CD4-positive, alpha-beta T cell treated with Interleukin-10 for 1 hour (primary cell): ENCODE measurements around the gene UTP15.

ENCODE experiments used
- DNase-seq: peaks from one replicate; pipeline ENCODE4 v3.0.0-alpha.2; 2020

Gene UTP15

DNA sequence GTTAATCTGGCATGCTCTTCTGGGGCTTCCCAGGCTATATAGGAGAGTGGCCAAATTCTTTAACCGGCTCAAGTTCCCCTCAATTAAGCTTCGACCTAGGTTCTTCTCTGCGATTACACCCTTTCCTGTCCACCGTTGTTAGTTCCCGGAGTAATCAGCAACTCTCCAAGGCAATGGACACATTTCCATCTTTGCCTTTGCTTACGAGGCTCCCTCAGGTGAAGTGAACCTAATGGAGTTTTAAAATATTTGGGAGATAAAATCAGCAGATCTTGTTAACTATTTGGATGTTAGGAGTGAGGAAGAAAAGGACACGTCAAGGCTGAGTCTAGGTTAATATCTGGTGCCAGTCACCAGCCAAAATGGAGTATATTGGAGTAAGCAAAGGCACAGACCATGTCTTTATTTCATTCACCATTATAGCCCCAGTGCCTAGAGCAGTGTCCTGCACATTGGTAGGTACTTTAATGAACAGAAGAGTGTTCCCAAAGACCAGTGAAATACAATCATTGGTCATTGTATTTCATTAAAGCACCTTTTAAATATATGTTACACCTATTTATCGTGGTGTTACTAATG lies 515 bp downstream of the UTP15 start:
- no peak for DNase-seq

DNA sequence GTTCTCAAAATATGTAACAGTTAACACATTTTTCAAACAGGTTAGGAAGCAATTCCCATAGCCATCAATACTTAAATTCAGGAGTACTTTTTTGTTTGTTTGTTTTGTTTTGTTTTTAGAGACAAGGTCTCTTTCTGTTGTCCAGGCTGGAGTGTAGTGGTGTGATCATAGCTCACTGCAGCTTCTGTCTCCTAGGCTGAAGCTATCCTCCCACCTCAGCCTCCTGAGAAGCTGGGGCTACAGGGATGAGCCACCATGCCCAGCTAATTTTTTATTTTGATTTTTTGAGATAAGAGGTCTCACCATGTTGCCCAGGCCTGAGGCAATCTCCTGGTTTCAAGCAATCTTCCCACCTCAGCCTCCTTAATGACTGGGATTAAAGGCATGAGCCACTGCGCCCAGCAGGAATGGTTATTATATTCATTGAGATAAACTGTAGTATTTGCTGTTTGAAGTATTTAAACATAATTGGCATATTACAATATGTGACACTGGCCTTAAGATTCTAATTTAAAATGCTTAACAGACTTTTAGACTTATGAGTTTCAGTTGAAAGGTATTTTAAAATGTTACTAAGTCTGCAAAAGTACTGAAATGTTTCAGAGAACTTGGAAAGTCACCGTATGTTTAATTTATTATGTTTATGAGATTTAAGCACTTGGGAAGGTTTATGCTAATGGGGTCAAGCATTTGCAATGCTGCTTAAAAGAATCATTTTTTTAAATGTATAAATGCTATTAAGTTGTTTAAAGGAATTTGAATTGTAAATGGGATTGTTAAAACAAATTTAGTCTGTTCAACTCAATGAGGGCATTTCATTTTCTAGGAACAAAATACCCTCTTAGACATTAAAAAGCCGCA lies 17.0 kb downstream of the UTP15 start:
- no peak for DNase-seq

DNA sequence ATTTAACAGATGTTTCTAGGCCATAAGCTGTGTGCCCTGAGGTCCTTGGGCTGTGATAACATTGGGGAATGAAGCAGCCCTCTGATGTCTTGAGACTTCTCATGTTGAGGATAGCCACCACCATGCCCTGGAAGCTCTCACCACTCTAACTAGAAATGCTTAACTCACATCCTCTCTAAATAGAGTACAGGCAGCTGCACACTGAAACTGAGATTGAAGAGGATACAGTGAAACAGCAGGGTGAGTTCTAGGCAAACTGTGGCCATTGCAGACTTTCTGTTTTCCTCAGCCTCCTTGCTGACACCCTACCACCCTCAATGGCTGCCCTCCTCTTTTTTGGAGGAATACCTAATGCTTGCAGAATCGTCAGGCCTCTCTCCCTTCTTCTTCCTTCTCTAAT lies 22.4 kb downstream of the UTP15 start:
- no peak for DNase-seq

DNA sequence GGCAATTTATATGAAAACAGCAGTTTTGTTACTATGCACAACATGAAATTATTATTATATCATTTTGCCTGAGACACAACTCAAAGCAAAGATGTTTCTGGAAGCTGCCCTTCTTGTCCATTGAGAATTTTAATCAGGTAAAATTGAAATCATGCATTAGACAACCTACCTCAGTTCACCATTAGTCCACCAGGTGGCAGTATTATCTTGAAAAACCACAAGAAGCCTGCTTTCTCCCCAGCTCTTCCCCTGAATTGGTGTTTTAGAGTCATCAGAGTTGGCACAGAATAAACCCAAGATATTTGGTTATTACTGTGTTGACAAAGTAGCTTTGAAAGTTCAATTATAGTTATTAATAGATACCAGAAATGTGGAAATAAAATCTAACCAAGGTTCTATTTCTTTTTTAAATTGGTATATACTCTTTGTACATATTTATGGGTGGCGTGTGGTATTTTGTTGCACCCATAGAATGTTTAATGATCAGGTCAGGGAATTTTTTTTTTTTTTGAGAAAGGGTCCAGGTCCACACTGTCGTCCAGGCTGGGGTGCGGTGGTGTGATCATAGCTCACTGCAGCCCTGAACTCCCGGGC lies 25.7 kb downstream of the UTP15 start:
- DNase-seq: peak; percentile 76

DNA sequence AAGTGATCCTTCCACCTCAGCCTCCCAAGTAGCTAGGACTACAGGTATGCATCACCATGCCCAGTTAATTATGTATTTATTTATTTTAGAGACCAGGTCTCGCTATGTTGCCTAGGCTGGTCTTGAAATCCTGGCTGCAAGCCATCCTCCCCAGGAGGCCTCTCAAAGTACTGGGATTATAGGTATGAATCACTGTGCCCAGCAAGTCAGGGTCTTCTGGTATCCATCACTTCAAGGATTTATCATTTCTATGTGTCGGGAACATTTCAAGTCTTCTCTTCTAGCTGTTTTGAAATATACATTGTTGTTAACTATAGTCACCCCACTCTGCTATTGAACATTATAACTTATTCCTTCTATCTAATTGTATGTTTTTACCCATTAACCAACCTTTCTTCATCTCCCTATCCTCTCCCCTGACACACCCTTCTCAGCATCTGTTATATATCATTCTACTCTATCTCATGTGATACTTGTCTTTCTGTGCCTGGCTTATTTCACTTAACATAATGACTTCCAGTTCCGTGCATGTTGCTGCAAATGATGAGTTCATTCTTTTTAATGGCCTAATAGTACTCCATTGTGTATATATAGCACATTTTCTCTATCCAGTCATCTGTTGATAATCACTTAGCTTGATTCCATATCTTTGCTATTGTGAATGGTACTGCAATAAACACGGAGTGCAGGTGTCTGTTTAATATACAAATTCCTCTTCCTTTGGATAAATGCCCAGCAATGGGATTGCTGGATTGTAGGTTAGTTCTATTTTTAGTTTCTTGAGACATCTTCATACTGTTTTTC lies 26.4 kb downstream of the UTP15 start:
- no peak for DNase-seq

DNA sequence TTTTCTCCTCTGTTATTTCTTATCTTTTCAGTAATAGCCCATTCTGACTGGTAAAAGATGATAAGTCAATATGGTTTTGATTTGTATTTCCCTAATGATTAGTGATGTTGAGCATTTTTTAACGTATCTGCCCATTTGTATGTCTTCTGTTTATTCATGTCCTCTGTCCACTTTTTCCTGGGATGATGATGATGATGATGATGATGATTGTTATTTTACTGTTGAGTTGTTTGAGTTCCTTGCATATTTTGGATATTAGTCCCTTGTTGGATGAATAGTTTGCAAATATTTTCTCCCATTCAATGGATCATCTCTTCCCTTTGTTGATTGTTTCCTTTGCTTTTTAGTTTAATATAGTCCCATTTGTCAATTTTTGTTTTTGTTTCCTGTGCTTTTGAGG lies 27.0 kb downstream of the UTP15 start:
- no peak for DNase-seq

DNA sequence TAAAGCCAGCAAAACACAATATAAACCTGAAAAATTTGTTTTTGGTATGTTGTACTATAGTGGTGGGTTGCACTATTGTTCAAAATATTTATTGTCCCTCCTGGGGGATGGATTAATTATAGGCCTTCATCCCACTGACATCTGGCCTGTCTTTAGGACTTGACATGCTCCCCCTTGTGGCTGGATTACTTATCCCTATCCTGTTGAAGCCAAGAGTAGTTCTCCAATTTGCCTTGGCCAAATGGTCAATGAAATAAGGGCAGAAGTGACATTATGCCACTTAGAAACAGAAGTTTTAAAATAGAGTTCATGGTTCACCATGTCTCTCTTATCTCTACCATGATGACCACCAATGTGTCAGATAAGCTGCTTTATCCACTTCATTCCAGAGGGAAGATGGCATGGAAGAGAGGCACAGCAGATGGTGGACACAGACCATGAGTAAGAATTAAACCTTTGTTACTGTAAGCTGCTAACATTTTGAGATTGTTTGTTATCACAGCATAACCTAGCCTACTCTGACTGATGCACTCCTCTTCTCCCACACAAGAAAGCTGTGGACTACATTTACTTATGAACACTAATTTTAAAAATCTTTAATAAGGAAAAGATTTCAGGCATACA lies 31.3 kb downstream of the UTP15 start:
- peak; percentile 9 for DNase-seq

DNA sequence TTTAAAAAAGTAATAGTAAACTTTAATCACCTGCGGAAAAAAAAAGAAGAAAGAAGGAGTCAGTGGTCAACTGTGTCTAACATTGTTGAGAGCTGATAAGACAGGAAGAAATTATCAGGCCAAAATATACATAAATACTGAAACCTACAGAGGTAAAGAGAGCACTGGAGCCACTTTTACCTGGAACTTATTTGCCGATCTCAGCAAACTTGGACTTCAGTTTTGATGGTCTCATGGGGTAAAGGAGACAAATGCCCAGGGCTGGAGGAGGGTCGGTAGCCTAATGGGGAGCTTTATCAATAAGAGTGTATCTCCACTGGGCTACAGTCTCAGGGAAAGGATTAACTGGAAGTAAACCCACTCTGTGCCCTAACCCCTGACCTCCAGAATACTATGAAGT lies 33.8 kb downstream of the UTP15 start:
- DNase-seq: no peak

DNA sequence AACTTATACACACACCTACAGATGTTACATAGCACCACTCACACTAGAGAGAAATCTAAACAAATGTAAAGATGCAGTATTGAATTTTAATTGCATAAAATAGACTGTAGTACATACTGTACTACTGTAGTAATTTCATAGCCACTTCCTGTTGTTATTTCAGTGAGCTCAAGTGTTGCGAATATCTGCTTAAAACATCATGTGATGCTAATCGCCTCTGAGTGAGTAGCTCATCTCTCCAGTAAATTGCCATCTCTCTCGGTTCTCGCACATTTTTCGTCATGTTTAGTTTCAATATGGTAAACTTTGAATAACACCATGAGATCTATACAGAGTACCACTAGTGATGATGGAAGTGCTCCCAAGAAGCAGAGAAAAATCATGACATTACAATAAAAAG lies 38.5 kb downstream of the UTP15 start:
- DNase-seq: no peak

DNA sequence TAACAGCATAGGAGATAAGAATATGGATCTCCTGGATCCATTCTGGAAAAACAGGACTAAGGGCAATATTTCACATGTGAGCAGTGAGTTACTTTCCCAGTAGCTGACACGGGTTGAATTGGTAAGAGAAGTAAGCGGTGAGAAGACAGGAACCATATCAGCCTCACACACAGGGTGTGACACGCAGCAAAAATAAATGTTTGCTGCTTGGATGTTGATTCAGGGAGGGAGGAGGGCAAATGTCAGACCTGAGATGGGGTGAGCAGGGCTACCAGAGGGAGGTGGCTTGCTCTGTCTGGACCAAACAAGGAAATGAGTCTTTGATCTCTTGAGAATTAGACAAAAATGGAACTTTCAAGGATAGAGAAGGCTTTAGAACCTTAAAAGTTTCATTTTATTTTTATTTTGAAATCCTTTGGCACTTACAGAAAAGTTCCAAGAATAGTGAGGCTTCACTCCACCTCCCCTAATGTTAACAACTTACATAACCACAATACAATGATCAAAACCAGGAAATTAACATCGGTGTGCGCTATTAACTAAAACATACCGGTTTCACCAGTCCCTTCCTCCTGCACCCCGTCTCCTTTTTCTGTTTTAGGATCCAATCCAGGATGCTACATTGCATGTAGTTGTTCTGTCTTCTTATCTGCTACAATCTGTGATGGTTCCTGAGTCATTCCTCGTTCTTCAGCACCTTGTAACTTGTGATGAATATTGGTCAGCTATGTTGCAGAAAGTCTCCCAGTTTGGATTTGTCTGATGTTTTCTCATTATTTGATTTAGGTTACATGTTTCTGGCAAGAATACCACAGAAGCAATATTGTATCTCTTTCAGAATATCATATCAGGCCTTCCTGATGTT lies 39.9 kb downstream of the UTP15 start:
- no peak for DNase-seq

DNA sequence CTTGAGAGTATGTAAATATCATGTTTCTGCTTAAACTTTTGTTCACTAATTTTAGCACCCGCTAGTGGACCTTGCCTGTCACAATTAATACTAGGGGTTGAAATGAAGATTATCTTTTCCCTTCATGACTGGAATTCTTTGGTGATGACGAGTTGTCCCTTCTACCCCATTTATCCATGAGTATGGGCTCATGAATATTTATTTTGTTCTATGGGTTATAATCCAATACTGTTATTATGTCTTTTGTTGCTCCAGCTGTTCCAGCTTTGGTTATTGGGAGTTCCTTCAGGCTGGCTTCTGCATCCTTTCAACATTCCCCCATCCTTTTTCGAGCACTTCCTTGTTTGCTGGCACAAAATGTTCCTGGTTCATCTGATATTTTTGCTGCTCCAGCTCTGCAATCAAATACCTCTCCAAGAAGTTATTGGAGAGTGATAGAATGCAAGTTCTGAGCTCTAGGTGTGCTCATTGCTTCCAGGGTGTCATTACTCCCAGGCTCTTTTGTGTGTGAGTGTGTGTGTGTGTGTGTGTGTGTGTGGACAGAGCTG lies 40.7 kb downstream of the UTP15 start:
- no peak for DNase-seq

DNA sequence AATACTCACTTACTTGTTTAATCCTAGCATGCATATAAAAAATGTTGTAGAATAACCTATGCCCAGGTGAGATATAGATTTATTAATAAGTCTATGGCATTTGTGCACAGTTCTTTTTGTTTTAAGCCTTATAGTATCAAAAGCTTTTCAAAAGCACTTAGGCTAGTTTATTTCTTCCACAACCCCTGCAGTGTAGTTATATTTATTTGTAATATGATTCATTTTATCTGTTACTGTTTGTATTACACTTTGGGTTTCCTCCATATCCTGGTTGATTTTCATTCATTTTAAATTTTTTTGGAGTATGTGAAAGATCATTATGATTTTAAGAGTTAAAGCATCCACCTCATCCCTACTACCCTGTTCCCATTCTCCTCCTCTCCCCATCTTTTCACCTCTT lies 41.7 kb downstream of the UTP15 start:
- DNase-seq: no peak

DNA sequence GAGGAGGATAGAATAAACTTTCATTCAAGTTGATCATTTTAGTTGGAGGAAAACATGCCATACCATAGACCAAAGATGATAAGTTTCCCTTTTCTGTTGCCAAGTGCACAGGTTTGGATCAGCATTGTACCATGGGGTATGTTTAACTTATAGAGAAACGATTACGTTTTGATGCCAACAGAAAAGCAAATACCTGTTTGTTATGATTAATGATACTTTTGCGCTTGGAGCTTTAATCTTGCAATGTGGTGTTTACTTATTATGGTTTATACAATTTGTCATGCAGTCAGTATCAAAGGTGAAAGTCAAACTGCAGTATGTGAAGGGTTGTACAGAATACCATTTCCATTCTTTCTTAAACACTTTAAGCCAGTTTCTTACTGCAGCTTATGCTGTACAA lies 47.3 kb downstream of the UTP15 start:
- no peak for DNase-seq

DNA sequence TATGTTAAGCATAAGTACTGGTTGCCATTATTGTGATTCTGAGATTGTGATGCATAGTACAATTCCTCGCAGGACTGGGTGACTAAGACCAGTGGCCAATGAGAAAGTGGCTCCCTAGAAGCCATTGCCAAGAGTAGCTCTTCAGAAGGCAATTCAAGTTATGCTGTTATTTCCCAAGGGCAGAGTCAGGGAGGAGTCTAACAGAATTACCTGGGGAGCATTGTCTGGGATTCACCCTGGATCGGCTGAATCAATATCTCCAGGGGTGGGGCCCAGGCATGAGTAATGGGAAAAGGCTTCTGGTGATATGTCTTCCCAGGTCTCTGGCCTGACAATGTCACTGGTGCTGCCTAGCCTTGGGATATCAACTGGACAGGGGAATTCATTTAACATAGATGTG lies 49.5 kb downstream of the UTP15 start:
- DNase-seq: no peak

DNA sequence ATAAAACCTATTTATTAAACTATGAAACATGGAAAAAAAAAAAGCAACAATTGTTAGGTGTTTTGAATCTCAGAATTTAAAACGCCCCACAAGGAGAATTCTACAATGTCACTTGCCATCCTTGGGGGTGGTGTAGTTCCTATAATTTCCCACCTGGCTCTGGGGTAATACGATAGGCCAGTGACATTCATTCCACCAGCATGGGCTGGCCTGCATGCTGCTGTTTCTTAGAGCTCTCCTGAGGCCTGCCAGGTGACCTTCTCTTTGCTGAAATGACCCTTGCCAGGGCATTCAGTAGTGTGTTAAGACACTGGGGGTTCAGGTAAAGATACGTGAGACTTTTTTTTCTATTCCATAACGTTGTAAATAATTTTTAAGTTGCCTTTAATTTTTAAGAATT lies 50.4 kb downstream of the UTP15 start:
- no peak for DNase-seq

DNA sequence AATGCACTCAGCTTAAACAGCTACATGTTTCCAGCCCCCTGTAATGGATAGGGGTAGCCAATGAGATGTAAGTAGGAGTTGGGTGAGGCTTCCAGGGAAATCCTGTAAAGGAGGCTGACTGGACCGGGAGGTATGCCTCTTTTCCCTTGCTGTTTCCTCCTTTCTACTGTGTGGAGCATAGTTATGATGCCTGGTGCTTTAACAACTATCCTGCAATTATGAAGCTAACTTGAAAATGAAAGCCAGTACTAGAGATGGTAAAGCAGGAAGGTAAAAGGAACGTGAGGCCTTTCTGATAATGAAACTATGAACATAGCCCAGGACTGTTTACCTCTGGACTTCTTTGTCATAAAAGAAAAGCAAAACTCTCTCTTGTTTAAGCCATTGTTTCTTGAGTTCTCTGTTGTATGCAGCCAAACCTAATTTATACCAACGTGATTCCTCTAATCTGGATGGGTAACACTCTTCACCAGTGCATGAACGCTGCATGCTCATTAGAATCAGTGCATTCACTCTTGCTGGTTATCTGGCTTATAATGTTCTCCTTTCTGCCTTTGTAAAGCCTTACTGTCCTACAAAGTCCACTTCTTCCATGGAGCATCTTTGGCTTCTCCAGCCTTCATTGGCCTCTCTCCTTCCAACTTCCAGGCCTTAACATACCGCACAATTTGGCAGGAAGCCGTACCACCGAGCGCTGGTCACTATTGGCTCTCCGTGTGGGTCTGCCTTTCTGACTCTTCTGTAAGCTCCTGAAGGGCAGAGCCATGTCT lies 52.2 kb downstream of the UTP15 start:
- DNase-seq: no peak

DNA sequence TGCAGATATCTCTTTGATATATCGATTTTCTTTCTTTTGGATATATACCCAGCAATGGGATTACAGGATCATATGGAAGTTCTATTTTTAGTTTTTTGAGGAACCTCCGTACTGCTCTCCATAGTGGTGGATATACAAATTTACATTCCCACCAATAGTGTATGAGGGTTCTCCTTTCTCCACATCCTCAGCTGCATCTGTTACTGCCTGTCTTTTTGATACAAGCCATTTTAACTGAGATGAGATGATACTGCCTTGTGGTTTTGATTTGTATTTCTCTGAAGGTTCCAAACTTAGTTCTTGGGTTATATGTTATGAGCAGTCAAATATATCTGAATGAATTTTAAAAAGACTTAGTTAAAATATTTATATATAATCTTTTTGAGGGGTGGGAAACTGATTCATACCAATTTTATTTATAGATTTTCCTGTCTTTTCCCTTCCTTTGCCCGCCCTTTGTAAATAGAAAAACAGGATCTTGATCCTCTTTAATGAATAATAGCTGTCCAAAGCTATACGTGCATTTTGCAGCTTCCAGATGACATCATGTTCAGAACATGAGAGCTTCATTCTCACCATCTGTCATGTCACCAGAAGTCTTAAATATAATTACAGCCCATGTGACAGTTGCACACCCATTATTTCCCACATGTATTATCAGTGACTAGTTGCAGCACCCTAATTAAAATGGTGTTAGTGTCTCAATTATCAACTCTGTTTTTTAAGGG lies 54.2 kb downstream of the UTP15 start:
- DNase-seq: no peak

DNA sequence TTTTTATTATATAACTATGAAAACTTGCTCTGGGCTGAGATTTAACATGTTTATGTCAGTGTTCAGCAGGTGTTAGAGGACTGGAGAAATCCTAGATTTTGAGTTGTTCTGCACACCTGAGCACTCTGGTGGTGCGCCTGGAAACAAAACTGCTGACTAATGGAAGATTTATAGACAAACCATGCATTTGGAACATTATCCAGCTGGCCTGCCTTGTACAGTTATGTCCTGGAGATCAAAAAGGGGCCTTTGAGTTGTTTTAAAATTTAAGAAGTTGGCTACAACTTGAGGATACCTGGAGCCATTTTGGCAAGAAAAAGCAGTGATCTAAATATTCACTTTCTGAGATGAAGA lies 54.8 kb downstream of the UTP15 start:
- no peak for DNase-seq

DNA sequence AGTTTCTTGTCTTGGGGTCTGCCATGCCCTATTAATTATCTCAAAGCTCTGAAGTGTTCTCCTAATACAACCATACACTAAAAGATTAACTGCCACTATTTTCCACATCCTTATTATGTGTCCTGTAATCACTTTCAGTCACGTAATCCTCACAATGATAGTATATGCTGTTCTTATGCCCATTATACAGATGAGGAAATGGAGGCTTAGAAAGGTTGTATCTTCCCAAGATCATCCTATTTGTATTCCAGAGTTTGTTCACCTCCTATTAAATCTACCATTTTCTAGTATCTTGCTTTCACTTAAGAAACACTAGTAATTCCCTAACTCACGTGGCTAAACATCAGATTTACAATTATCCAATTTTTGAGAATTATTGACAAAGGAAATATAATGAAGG lies 57.5 kb downstream of the UTP15 start:
- no peak for DNase-seq

DNA sequence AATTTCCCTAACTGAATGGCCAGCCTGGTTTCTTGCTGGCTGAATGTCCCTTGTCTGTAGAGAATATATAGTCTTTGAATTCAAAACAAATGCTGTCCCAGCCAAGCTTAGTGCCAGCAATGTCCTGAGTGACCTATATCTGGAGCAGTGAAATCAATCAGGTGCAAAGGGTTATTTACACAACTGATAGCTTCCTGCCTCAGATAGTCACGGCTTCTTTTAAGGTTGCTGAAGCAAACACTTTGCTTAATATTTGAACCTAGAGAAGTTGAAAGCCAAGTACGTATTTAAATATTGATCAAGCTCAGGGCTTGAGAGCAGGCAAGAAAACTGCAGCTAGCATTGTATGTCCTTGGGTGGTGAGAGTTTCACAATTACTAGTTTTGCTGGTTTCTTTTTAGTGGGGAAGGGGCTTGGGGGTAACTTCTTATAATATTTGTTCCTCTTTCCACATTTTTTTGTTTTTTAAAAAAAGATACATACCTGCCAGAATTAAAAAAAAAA lies 58.4 kb downstream of the UTP15 start:
- no peak for DNase-seq
